ENCODE results near the gene ZNF532. TPM values are rescaled to one million over a fixed set of nuclear protein-coding genes. Genes with fewer than 3 reads are reported as not detected.

ZNF532 gene
- polyA plus RNA-seq, 3 donors from 2014 or later: 0.49 to 0.99 TPM; not detected in 1

GRCh38 chr18:58997811-58998337 lies 133.2 kb downstream of the ZNF532 start:
- H3K9me3 Mint-ChIP-seq: no peaks in the 10 kb centered on the region
- no peaks in the 10 kb centered on the region for H3K4me1 Mint-ChIP-seq
- DNase-seq: no peak
- H3K36me3 Mint-ChIP-seq: no peaks in the 10 kb centered on the region
- H3K27ac Mint-ChIP-seq: no peak overlapping the region
- H3K27me3 Mint-ChIP-seq (ENCODE audit: low read depth in 3 of 3): peaks cover 2 to 5% (median 4%) of the 10 kb centered on the region in 3 donors
- no peak overlapping the region for H3K4me3 Mint-ChIP-seq

DNA sequence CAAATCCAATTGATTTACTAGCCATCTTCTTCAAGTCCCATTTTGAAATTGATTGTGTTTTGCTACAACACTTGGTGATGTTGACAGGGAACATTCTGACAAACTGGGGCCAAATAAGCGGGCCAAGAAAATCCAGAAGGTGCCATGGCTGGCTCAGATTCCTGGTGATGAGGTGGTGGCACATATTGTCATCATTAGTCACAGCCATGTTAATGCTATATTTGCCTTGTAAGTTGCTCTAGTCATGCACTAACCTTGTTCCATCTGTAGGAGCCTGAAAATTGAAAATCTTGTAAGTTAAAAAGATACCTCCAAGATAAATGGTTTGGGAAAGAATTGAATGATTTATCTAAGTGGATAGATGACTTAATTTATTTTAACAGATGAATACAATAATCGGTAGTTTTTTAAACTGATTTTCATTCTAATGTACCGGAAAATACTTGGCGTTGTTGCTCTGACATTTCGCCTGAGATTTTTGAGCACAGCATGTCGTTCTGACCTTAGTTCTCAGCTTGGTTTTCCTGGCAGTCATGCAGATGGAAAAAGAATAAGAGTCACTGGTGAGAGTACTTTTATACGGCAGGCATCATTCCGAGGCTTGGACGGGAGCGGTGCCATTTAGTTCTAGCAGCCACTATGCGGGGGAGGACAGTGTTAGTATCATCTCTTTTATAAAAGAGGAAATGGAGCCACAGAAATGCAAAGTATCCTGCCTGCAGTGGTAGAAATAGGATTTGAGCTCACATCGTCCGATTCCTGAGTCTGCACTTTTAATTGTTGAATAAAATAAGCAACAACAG lies 133.9 kb downstream of the ZNF532 start:
- Mint-ChIP-seq H3K4me1 (no peaks in the 10 kb centered on the region), H3K4me3 (no peak overlapping the region), H3K27me3 (ENCODE audit: low read depth in 3 of 3) (peaks cover 2 to 5% (median 4%) of the 10 kb centered on the region in 3 donors), H3K27ac (no peak overlapping the region), H3K36me3 (no peaks in the 10 kb centered on the region), H3K9me3 (no peaks in the 10 kb centered on the region)
- DNase-seq: no peak

DNA sequence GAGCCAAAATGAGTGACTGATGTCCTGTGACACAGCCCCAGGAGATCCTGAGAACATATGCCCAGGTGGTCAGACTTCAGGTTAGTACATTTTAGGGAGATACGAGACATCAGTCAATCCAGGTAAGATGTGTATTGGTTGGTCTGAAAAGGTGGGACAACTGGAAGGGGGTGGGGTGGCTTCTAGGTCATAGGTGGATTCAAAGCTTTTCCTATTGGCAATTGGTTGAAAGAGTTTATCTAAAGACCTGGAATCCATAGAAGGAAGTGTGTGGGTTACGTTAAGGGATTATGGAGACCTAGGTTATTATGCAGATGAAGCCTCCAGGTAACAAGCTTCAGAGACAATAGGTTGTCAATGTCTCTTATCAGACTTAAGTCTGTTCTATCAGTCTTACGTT lies 136.5 kb downstream of the ZNF532 start:
- no peak overlapping the region for H3K27ac Mint-ChIP-seq
- no peaks in the 10 kb centered on the region for H3K4me1 Mint-ChIP-seq
- H3K36me3 Mint-ChIP-seq: no peaks in the 10 kb centered on the region
- H3K27me3 Mint-ChIP-seq (ENCODE audit: low read depth in 3 of 3): peaks cover 0 to 2% (median 2%) of the 10 kb centered on the region in 3 donors
- no peaks in the 10 kb centered on the region for H3K9me3 Mint-ChIP-seq
- no peak overlapping the region for H3K4me3 Mint-ChIP-seq
- no peak for DNase-seq

DNA sequence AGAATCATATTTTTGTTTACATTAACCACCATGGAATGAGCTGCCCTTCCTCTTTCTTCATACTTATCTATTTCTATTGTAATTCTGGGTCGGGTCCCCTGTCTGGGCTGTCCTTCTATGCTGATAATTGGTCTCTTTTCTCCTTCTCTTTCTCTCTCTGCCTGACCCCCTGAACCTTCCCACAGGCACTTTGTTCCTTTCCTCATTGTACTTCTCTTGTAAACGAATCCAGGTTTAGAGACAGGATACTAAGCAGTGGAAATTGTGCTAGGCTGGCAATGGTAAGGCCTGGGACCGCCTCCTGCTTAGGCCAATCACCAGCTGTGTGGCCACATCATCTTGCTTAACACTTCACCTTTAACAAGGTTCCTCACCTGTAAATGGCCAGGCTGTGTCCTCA lies 137.0 kb downstream of the ZNF532 start:
- Mint-ChIP-seq H3K4me1 (no peaks in the 10 kb centered on the region), H3K27ac (no peak overlapping the region), H3K36me3 (no peaks in the 10 kb centered on the region), H3K27me3 (ENCODE audit: low read depth in 3 of 3) (peaks cover 0 to 2% (median 2%) of the 10 kb centered on the region in 3 donors), H3K9me3 (no peaks in the 10 kb centered on the region), H3K4me3 (no peak overlapping the region)
- no peak for DNase-seq

GRCh38 chr18:59002974-59003594 lies 138.4 kb downstream of the ZNF532 start:
- H3K4me3 Mint-ChIP-seq: no peak overlapping the region
- H3K9me3 Mint-ChIP-seq: no peaks in the 10 kb centered on the region
- H3K27ac Mint-ChIP-seq: no peak overlapping the region
- H3K27me3 Mint-ChIP-seq (ENCODE audit: low read depth in 3 of 3): peaks cover 0 to 2% (median 2%) of the 10 kb centered on the region in 3 donors
- no peaks in the 10 kb centered on the region for H3K4me1 Mint-ChIP-seq
- H3K36me3 Mint-ChIP-seq: no peaks in the 10 kb centered on the region
- DNase-seq: no peak

DNA sequence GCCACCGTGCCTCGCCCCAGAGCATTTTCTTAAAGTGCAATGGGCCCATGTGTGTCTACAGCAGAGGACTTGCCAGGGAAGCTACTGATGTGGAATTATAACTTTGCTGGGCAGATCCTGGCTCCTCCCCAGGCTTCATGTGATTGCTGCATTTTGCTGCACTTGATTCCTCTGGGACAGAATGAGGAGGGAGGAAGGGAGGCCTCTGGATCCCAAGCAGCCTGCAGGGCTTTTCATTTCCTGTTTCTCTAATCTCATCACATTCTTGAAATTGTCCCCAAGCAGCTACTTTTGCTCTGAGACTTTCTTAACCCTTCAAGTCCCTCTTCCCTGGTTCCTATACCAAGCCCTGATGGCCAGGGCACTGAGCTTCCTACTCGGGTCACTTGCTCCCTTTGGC lies 140.6 kb downstream of the ZNF532 start:
- Mint-ChIP-seq H3K9me3 (no peaks in the 10 kb centered on the region), H3K27me3 (ENCODE audit: low read depth in 3 of 3) (no peaks in the 10 kb centered on the region), H3K4me3 (no peak overlapping the region), H3K36me3 (no peaks in the 10 kb centered on the region), H3K27ac (no peak overlapping the region), H3K4me1 (no peaks in the 10 kb centered on the region)
- no peak for DNase-seq

DNA sequence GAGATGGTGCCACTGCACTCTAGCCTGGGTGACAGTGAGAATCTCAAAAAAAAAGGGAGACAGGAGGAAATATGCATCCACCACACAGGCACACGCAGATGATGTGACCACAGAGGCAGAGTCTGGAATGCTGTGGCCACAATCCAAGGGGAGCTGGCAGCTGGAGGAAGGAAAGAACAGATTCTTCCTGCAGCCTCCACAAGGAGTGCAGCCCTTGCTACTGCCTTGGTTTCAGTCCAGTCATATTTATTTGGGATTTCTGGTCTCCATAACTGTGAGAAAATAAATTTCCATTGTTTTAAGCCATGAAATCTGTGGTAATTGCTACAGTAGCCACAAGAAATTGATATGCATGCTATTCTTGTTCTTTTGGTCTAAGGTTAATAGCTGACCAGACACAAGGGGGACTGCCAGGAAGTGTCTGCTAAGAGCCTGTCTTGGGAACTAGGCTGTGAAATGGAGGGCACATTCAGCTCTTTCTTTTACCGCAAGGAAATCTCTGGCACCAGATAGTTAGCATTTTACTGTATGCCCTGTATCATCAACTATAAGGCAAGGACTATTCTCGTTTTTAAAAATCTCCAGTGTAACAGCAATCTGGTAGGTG lies 141.9 kb downstream of the ZNF532 start:
- no peak overlapping the region for H3K4me3 Mint-ChIP-seq
- H3K27me3 Mint-ChIP-seq (ENCODE audit: low read depth in 3 of 3): no peaks in the 10 kb centered on the region
- H3K36me3 Mint-ChIP-seq: no peaks in the 10 kb centered on the region
- no peaks in the 10 kb centered on the region for H3K4me1 Mint-ChIP-seq
- no peak overlapping the region for H3K27ac Mint-ChIP-seq
- DNase-seq: no peak
- H3K9me3 Mint-ChIP-seq: no peaks in the 10 kb centered on the region

DNA sequence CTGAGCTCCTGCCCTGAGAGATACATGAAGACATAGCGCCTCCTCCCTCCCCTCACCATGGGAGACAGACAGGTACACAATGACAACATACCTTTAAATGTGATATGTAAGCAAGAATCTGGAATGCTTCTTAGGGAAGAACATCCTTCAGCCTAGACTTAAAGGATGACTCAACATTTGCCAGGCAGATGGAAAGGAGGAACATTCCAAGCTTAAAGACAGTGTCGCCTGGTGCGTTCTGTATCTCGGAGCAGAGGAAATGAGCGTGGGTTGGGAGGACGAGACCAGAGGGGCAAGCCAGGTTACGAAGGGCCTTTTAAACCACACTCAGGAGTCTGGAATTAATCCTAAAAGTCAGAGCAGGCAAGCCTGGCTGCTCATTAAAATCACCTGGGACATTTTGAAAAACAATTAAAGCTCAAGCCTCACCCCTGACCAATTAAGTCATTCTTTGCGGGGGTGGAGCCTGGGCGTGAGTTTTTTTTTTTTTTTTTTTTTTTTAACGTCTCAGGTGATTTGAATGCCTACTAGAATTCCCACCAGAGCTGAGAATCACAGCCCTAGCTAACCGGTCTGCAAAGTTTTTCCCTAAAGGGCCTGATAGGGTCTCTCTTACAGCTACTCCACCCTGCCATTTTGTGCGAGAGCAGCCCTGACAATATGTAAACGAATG lies 143.8 kb downstream of the ZNF532 start:
- Mint-ChIP-seq H3K27ac (no peak overlapping the region), H3K36me3 (no peaks in the 10 kb centered on the region), H3K9me3 (no peaks in the 10 kb centered on the region), H3K27me3 (ENCODE audit: low read depth in 3 of 3) (no peaks in the 10 kb centered on the region), H3K4me3 (no peak overlapping the region), H3K4me1 (no peaks in the 10 kb centered on the region)
- no peak for DNase-seq

DNA sequence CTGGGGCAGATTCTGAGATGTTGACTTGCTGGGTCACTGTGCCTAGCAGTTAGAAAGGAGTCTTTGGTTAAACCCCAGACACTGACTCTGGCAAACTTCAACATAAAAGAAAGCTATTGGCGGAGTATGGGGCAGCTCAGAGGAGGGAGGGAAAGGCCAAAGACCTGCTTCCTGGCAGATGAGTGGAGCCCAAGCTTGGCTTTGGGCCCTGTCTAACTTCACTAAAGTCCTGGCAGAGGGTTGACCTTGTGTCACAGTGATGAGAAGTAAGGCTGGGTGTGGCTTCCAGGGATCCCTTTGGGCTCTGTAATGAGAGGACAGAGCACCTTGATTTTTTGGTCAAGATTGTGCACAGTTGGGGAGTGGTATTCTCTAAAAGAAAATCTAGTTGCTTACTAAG lies 145.2 kb downstream of the ZNF532 start:
- H3K27ac Mint-ChIP-seq: no peak overlapping the region
- no peak overlapping the region for H3K4me3 Mint-ChIP-seq
- no peaks in the 10 kb centered on the region for H3K36me3 Mint-ChIP-seq
- no peak for DNase-seq
- H3K9me3 Mint-ChIP-seq: no peaks in the 10 kb centered on the region
- H3K4me1 Mint-ChIP-seq: no peaks in the 10 kb centered on the region
- peaks cover 0 to 5% (median 3%) of the 10 kb centered on the region in 3 donors for H3K27me3 Mint-ChIP-seq (ENCODE audit: low read depth in 3 of 3)

- no peak overlapping the region for H3K27ac Mint-ChIP-seq
- no peaks in the 10 kb centered on the region for H3K4me1 Mint-ChIP-seq
- no peak overlapping the region for H3K4me3 Mint-ChIP-seq
- H3K9me3 Mint-ChIP-seq: peaks cover 0 to under 1% (median 0%) of the 10 kb centered on the region in 6 donors
- no peak for DNase-seq
- peaks cover 3 to 7% (median 4%) of the 10 kb centered on the region in 3 donors for H3K27me3 Mint-ChIP-seq (ENCODE audit: low read depth in 3 of 3)
- no peaks in the 10 kb centered on the region for H3K36me3 Mint-ChIP-seq
Measured at GRCh38 chr18:59011289-59011688, 146.6 kb downstream of the ZNF532 start.

- Mint-ChIP-seq H3K4me3 (no peak overlapping the region), H3K4me1 (no peaks in the 10 kb centered on the region), H3K27me3 (ENCODE audit: low read depth in 3 of 3) (peaks cover 3 to 7% (median 4%) of the 10 kb centered on the region in 3 donors), H3K36me3 (no peaks in the 10 kb centered on the region), H3K27ac (no peak overlapping the region), H3K9me3 (peaks cover 0 to 4% (median 0%) of the 10 kb centered on the region in 6 donors)
- no peak for DNase-seq
Measured at GRCh38 chr18:59011786-59012185, 147.1 kb downstream of the ZNF532 start.

- H3K4me3 Mint-ChIP-seq: no peak overlapping the region
- H3K9me3 Mint-ChIP-seq: peaks cover 0 to 4% (median 0%) of the 10 kb centered on the region in 6 donors
- no peak overlapping the region for H3K27ac Mint-ChIP-seq
- H3K4me1 Mint-ChIP-seq: no peaks in the 10 kb centered on the region
- H3K36me3 Mint-ChIP-seq: no peaks in the 10 kb centered on the region
- DNase-seq: no peak
- peaks cover 3 to 7% (median 4%) of the 10 kb centered on the region in 3 donors for H3K27me3 Mint-ChIP-seq (ENCODE audit: low read depth in 3 of 3)
Measured at GRCh38 chr18:59012815-59013705, 148.4 kb downstream of the ZNF532 start.

- Mint-ChIP-seq H3K27ac (no peak overlapping the region), H3K9me3 (peaks cover 0 to 4% (median 0%) of the 10 kb centered on the region in 6 donors), H3K4me1 (no peaks in the 10 kb centered on the region), H3K36me3 (no peaks in the 10 kb centered on the region), H3K4me3 (no peak overlapping the region), H3K27me3 (ENCODE audit: low read depth in 3 of 3) (peaks cover 3 to 7% (median 4%) of the 10 kb centered on the region in 3 donors)
- DNase-seq: no peak
Measured at GRCh38 chr18:59013744-59014143, 149.1 kb downstream of the ZNF532 start.
